GM21390 (cell line): Measurements from ENCODE around the gene DPAGT1.
"Not testable (repeated sequence)": the region's sequence is repeated elsewhere in the genome, so short reads cannot be mapped to it uniquely, and the experiment has no call there.

ENCODE experiments used
- ATAC-seq: cut with Tn5 transposase; IDR thresholded peaks from one replicate; pipeline ENCODE4 v1.9.1; 2021; ENCODE audit not compliant: unreplicated experiment

Gene DPAGT1

GRCh38 chr11:119101759-119102423 is at the start of gene DPAGT1:
TSS of gene DPAGT1 (minus strand) at chr11:119101853. CDS start at chr11:119101655, 198 bp downstream.
- ATAC-seq = peak; percentile 71

GRCh38 chr11:119149786-119150275 is 48.2 kb upstream of the DPAGT1 start:
- no peak for ATAC-seq

- no peak for ATAC-seq
Measured at GRCh38 chr11:119149018-119149785, 47.5 kb upstream of the DPAGT1 start, which contains the start of gene ABCG4. TSS of gene ABCG4 (plus strand) at chr11:119149052. CDS start at chr11:119149966, 914 bp downstream.

GRCh38 chr11:119148720-119149017 is 47.0 kb upstream of the DPAGT1 start:
- no peak for ATAC-seq

- no peak for ATAC-seq
Measured at GRCh38 chr11:119147604-119148333, 46.1 kb upstream of the DPAGT1 start.

GRCh38 chr11:119145551-119145950 is 43.9 kb upstream of the DPAGT1 start:
- ATAC-seq = no peak

GRCh38 chr11:119144825-119145486 is 43.3 kb upstream of the DPAGT1 start:
- ATAC-seq = no peak

- ATAC-seq = not testable (repeated sequence)
Measured at GRCh38 chr11:119139276-119139675, 37.6 kb upstream of the DPAGT1 start.

- no peak for ATAC-seq
Measured at GRCh38 chr11:119134389-119134978, 32.8 kb upstream of the DPAGT1 start.

- ATAC-seq = no peak
Measured at GRCh38 chr11:119130662-119131061, 29.0 kb upstream of the DPAGT1 start.

GRCh38 chr11:119126675-119127268 is 25.1 kb upstream of the DPAGT1 start:
- no peak for ATAC-seq

- no peak for ATAC-seq
Measured at GRCh38 chr11:119125821-119126220, 24.2 kb upstream of the DPAGT1 start.

GRCh38 chr11:119121811-119122124 is 20.1 kb upstream of the DPAGT1 start:
- ATAC-seq = peak; percentile 7

- peak; percentile 91 for ATAC-seq
Measured at GRCh38 chr11:119121008-119121810, 19.6 kb upstream of the DPAGT1 start, which contains the start of gene HINFP. TSS of gene HINFP (plus strand) at chr11:119121580. CDS start at chr11:119126945, 5,365 bp downstream.

GRCh38 chr11:119120639-119121007 is 19.0 kb upstream of the DPAGT1 start:
- ATAC-seq = no peak

GRCh38 chr11:119118946-119119345 is 17.3 kb upstream of the DPAGT1 start:
- ATAC-seq = no peak

- ATAC-seq = no peak
Measured at GRCh38 chr11:119118227-119118626, 16.6 kb upstream of the DPAGT1 start.

- no peak for ATAC-seq
Measured at GRCh38 chr11:119117004-119117706, 15.5 kb upstream of the DPAGT1 start.

GRCh38 chr11:119116601-119117000 is 14.9 kb upstream of the DPAGT1 start:
- ATAC-seq = no peak
